GM19238 (cell line): Measurements from ENCODE around the gene RPH3AL.
"Not testable (repeated sequence)": the region's sequence is repeated elsewhere in the genome, so short reads cannot be mapped to it uniquely, and the experiment has no call there.

Source experiments
- DNase-seq: peaks from one replicate; pipeline ENCODE4 v3.0.0; 2011; ENCODE audit warnings: low spot score; ENCODE audit not compliant: insufficient read length

Gene RPH3AL

DNA sequence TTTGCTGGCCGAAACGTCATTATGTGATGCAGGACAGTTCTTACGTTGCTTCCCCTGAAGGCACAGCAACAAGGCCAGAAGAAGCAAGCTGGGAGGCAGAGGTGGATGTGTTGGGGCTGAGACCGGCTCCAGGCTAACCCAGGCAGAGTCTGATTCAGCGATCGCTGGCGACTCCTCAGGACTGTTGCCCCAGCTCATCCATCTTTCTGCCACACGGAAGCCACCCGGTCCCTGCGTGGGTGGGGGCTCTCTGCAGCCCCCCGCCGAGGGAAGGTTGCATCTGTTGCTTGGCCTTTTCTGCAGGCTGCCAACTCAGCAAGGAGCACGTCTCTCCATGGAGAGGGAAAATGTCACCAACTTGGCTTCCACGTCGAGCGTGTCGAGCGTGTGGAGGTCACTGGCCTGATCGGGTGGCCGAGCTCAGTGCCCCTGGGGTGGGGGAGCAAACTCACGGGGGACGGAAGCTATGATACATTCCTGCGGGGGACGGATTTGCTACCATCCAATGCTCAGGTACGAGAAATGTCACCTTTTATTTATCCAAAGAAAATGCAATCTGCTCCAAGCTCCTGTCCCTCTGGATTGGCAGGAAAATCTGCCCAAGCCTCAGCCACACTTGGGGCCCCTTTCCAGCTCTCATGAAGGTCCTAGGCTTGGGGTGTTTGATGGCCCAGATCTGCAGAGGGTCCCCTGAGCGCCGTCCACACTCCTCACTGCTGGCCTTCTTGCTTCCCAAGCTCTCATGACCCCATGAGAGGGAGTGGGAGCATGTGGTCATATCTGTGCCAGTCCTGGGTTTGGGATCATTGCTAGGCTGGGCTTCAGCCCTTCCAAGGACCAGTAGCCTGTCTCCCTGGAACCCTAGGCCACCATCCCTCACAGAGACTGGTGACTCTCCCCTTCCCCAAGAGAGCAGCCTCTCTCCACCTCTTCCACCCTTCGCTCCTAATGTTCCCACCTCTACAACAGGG lies 69.4 kb downstream of the RPH3AL start:
- DNase-seq: no peak

DNA sequence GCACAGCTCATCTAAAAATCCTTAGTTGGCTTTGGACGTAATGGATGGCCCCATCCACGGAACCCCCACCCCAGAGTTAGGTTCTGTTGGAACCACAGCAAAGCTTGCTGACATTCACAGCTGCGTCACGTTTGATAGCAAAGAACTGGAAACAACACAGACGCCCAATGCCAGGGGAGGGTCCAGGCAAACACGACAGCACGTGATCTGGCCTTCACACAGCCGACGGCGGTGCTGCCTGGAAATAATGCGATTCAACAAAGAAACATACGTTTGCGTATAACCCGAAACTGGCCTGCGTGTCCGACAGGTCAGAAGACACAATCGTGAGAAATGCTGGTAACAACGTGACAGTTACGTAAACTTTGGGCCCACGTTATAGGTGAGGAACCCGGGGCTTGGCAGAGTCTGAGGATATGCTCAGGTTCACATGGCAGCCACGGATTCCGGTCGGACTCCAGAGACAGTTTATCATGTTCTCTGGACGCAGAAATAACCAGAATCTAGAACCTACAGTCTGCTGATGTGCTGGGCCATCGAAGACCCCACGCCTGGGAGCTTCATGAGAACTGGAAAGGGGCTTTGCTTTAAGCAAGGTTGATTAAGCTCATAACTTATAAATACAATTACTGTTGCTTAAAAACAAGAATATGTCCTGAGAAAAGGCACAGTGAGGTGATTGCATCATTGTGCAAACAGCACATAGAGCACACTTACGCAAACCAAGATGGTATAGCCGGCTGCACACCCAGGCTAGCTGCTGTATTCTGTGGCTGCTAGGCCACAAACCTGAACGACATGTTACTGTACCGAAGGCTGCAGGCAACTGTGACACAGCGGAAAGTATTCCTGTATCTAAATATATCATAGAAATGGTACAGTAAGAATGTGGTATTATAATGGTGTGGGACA lies 70.4 kb downstream of the RPH3AL start:
- no peak for DNase-seq

DNA sequence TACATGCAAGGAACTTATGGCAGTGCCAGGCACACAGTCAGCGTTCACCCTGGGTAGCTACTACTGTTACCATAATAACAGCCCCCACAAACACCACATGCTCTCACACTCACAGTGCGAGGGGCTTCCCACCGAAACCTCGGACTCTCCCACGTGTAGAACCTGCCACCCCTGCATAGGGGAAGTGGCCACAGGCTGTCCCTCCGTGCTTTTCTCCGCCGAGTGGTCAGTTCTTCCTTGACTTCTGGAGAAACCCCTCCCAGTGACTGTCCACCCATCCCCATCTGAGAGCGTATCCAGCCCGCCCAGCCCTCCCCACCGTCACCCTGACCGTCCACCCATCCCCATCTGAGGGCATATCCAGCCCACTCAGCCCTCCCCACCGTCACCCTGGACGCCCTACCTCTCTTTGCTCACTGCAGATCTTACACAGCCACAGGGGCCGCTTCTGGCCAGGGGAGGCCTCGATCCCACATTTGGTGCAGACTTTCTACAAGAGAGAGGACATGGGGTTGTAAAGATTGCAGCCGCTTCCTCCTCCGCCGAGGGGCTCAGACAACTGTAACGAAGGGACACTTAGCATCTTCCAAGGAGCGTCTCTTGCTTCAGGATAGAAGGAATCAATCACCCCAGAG lies 71.1 kb downstream of the RPH3AL start:
- no peak for DNase-seq

DNA sequence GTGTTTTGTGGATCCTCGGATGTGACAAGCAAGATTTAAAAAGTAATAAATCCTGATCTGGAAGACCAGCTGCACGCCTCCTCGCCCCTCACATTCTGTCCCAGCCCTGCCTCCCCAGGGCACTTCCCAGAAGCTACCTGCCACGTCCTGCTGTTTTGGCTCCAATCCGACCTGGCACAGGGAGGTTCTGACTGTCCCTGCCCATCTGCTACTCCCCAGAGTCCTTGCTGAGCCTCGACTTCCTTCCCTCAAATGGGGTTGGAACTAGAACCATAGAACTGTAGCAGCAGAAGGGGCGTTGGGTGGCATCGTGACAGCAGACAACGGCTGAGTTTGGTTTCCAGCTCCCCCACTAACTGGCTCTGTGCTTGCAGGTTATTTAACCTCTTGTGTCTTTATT lies 71.7 kb downstream of the RPH3AL start:
- no peak for DNase-seq

DNA sequence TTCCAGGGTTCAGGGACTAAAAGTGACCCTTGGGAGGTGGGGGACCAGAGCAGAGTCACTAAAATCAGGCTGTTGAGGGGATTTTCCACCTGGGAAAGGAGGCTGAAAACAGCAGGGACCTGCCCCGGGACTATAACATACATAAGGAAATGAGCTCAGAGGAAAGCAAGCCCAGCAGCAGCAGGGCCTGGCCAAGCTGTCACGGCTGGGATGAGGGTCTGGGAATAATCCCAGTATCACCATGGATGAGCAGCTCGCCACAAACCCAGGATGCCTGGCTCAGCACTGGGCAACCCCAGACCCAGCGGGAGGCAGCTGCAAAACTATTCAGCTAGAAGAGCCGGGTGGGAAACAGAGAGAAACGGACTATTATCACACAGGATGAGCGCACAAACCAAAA lies 72.4 kb downstream of the RPH3AL start:
- DNase-seq: no peak

GRCh38 chr17:279776-280175 lies 72.8 kb downstream of the RPH3AL start:
- no peak for DNase-seq

GRCh38 chr17:279331-279730 lies 73.3 kb downstream of the RPH3AL start:
- no peak for DNase-seq

- no peak for DNase-seq
Measured at GRCh38 chr17:278676-279059, 73.9 kb downstream of the RPH3AL start.

DNA sequence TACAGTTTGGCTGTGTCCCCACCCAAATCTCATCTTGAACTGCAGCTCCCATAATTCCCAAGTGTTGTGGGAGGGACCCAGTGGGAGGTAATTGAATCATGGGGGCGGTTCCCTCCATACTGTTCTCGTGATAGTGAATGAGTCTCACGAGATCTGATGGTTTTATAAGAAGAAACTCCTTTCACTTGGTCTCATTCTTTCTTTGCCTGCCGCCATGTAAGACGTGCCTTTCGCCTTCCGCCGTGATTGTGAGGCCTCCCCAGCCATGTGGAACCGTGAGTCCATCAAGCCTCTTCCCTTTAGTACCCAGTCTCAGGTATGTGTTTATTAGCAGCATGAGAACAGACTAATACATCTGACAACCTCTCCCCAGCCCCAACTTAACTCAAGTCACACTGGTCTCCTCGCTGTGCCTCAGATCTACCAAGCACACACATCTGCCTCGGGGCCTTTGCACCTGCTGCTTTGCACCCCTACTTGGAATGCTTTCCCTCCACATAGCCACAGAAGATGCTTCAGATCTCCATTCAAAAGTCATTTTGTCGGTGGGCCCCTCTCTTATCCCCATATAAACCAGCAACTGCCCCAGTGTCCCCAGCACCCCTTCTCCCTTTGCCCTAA lies 74.4 kb downstream of the RPH3AL start:
- no peak for DNase-seq

GRCh38 chr17:274902-275301 lies 77.7 kb downstream of the RPH3AL start:
- DNase-seq: no peak

DNA sequence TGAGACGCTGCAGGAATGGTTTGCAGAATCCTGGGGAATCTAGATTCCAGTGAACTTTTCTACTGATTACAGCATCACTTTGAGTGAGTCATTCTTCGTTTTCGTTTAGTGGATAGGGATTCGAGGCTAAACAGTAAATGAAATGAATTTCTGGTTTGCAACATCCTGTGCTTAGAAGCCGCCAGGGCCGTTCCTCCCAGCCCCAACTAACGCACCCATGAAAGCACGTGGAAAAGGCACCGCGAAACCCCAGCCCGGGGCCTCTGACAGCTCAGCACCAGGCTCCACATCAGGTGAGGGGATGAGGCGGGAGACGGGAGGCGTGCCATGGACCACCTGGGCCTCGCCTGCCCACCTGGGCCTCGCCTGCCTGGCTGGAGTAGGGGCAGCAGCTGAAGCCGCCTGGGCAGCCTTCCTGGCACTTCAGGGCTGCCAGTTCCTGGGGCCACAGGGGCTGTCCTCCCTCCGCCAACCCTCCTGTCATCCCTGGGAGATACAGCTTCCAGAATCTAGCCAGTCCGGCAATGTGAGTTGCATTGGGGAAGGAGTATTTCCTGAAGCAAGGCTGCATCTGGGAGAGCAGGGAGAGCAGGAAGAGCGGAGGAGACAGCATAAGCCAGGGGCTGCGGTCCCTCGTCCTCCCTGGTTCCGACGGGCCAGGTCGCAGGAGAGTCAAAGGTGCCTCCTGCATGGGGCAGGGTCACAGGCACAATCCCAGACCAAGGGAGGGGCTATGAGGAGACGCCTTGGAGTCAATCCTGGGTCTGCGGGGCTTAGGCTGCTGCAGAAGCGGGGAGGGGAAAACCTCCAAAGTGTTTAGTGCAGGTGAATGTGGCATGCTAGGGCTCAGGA lies 78.4 kb downstream of the RPH3AL start:
- DNase-seq: no peak

GRCh38 chr17:272856-273255 lies 79.8 kb downstream of the RPH3AL start:
- not testable (repeated sequence) for DNase-seq

- DNase-seq: not testable (repeated sequence)
Measured at GRCh38 chr17:271928-272623, 80.5 kb downstream of the RPH3AL start.

DNA sequence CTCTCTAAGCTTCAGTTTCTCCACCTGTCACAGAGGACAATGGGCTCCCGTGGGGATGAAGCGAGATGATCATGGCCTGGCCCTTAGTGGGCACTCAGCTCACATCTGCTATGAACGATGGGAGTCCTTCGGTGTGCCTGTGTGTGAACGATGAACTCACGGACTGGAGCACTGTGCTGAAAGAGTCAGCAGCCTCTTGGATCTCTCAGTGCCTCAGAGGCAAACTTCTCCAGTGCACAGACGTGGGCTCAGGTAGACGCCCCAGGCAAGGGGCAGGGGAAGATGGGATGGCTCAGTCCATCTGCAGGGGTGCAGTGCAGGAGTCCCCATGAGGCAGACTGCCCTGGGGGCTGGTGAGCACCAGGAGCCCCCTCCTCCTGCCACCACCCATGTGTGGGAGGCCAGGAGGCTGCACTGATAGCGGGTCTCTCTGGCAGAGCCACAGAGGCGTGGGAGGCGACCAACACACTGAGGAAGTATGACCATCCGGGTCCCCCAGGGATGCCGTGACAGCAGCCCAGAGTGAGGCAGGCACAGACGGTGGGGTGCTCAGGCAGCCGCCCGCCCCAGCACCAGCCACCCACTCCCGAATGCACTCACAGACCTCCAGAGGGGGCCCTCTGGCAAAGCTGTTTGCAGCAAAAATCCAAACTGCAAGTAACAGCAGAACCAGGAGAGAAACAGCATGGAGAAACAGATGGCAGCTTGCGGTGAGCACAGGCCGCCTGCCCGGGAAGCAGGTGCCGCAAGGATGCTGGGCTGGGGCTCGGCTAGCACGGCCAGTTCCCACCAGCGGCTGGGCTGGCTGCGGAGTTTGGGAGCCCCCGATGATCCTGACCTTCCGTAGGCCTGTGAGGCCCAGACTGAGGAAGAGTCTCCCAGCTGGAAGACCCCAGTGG lies 82.7 kb downstream of the RPH3AL start:
- no peak for DNase-seq

- no peak for DNase-seq
Measured at GRCh38 chr17:266701-267667, 85.6 kb downstream of the RPH3AL start.

DNA sequence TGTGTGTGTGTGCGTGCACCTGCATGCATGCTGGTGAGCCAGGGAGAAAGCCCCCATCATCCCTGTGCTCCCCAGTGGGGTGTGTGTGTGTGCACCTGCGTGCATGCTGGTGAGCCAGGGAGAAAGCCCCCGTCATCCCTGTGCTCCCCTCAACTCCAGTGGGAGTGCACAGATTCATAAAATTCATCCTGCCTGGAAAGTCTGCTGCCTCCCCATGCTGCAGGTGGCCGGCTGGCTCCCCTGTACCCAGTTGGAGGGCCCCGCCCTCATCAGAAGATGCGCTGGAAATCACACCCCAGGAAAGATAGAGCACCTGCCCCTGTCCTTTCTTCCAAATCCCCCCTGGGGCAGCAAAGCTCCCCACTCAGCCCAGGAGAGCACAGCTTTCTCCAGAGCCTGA lies 86.4 kb downstream of the RPH3AL start:
- no peak for DNase-seq

GRCh38 chr17:265718-266117 lies 86.9 kb downstream of the RPH3AL start:
- DNase-seq: no peak

DNA sequence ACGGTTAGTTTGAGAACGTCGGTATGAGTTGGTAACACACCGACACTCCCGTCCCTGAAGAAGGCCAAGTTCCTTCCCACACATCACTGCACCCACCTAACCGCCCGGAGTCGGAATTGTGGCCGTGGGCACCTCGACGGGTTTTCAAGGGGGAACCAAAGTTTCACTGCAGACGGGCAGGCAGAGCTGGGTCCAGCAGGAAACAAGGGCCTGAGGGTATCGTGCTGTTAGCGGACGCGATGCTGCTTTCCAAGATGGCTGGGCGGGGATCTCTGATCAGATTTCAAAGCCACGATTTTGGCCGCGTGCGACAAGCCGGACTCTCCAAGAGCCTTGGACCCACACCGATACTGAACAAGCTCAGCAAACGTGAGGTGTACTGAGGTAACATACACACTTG lies 88.8 kb downstream of the RPH3AL start:
- DNase-seq: no peak
